Right hindlimb (tissue), 1 donor: Measurements from ENCODE around the gene UPK1A.

Source experiments
- DNase-seq: peaks from one replicate; pipeline ENCODE4 v3.0.0-alpha.2; 2018

UPK1A gene

GRCh38 chr19:35666251-35666913 is at the start of gene UPK1A:
Gene UPK1A, plus strand, starts transcription at chr19:35666517. Its CDS starts 296 bp downstream, at chr19:35666813.
- DNase-seq = no peak

DNA sequence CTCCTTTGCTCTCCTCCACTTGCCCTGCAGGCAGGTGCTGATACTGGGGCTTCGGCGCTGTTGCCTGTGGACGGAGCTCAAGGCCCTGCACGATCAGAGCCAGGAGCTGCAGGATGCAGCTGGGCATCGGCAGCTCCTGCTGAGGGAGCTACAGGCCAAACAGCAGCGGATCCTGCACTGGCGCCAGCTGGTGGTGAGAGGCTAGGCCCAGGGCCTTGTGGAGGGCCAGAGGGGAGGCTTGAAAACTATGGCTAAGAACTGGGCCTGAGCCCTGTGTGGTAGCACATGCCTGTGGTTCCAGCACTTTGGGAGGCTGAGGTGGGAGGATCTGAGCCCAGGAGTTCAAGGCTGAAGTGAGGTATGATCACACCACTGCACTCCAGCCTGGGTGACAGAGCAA is 47.5 kb upstream of the UPK1A start:
- DNase-seq = no peak

GRCh38 chr19:35619290-35619923 is 46.9 kb upstream of the UPK1A start:
- DNase-seq = no peak

DNA sequence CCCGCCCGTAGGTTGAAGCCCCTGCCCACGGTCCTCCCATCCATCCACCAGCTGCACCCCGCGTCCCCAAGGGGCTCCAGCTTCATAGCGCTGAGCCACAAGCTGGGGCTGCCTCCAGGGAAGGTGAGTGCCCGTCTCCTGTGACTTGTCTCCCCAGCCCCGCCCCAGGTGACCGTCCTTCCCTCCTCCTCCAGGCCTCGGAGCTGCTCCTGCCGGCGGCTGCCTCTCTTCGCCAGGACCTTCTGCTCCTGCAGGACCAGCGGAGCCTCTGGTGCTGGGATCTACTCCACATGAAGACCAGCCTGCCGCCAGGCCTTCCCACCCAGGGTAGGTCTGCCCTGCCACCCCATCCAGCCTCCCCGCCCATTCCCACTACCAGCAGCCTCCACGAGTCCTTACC is 46.3 kb upstream of the UPK1A start:
- DNase-seq = no peak

DNA sequence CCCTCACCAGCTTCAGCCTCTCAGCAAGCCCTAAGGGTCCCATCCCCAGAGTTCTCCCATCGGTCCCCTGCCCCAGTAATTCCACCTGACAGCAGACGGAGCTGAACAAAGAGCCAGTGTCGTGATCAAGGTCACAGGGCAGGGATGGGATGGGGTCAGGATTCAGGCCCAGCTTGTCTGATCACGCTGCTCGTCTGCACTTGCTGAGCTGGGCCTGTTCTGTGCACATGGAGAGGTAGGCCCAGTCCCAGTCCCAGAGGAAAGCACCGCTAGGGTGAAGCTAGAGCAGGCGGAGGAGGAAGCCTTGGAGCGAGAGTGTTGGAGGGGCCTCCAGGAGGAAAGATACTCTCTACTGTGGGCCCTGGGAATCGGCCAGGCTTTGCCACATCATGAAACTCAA is 44.6 kb upstream of the UPK1A start:
- DNase-seq = no peak

DNA sequence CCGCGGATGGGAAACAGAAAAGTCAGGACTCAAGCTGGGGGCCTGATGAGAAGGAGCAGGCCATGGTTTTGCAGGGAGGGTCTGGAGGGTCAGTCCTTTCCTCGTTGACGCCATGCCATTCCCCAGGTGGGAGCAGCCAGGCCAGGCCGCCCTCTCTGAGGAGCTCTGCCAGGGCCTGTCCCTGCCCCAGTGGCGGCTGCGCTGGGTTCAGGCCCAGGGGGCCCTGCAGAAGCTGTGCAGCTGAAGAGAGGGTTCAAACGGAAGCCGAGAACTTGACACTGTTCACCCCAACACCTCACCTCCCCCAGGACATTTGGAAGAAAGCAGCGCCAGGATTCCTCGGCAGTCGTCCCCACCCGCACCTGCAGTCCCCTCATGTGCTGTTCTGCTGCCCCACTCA is 43.6 kb upstream of the UPK1A start:
- no peak for DNase-seq

- no peak for DNase-seq
These were observed 42.8 kb upstream of the UPK1A start for GRCh38 chr19:35623327-35624010.

DNA sequence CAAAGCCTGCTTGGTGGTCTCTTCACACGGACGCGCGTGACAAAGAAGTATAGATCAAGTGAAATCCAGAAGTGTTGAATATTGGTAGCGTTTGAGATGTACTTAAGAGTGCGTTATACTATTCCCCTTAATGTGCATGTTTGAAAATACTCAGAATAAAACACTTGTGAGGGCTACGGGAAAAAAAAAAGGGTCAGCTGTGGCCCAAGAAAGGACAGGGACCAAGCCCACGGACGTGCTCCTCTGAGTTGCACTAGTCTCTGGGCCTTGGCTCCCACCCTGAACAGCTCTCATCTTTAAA is 38.1 kb upstream of the UPK1A start:
- DNase-seq = no peak

DNA sequence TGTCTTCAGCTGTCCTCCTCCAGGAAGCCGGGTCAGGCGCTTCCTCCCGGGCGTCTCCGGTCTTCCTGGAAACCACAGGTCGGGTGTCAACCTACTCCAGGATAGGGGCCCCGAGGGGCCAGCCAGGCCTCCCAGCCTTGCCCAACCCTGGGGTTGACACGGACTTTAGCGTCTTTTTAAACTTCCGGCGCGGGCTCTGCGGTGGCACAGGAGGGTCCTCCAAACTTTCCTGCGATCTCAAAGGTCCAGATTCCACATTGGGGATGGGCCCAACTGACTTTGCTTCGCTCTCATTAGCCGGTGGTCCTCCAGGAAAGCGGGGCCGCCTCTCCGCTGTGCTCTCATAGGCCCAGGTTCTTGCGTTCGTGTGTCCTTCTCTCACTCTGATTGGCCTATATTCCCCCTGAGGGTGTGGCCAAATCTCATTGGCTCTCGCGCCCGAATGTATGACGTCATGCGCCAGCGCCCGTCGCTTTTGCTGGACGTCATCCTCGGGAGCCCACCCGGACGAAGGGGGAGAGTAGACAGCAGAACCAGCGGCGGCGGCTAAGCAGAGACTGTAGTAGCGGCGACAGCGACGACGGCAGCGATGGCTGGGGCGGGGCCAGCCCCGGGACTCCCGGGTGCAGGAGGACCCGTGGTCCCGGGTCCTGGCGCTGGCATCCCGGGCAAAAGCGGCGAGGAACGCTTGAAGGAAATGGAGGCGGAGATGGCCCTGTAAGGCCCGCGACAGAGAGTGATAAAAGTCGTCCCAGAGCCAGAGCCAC is 37.6 kb upstream of the UPK1A start, which contains the start of gene RBM42:
Gene RBM42 (plus strand): TSS at position 472 of the 767 bp plus-strand sequence. CDS start 118 bp downstream, at position 590.
- DNase-seq = peak; percentile 98

- DNase-seq = no peak
These were observed 37.0 kb upstream of the UPK1A start for GRCh38 chr19:35629332-35629633.

DNA sequence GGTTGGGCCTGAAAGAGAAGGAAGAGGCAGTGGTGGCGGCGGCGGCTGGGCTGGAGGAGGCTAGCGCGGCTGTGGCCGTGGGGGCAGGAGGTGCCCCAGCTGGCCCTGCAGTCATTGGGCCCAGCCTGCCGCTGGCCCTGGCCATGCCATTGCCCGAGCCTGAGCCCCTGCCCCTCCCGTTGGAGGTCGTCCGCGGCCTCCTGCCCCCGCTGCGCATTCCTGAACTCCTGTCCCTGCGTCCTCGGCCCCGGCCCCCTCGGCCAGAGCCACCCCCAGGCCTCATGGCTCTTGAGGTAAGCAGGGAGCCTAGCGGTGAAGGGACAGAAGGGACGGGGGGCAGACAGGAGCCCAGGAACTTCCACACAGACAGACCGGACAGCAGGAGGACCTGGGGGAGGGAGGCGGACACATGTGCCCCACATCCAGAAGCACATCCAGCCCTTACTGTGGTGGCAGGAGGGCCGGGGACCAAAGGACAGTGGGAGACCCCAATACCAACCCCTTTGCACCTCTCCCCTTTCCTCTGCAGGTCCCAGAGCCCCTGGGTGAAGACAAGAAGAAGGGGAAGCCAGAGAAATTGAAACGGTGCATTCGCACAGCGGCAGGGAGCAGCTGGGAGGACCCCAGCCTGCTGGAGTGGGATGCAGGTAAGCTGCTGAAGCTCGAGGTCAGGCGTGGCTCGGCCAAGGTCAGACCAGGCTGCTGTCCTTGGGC is 32.4 kb upstream of the UPK1A start:
- no peak for DNase-seq

GRCh38 chr19:35636651-35637050 is 29.7 kb upstream of the UPK1A start:
- DNase-seq = no peak

- no peak for DNase-seq
These were observed 29.2 kb upstream of the UPK1A start for GRCh38 chr19:35637165-35637564.

DNA sequence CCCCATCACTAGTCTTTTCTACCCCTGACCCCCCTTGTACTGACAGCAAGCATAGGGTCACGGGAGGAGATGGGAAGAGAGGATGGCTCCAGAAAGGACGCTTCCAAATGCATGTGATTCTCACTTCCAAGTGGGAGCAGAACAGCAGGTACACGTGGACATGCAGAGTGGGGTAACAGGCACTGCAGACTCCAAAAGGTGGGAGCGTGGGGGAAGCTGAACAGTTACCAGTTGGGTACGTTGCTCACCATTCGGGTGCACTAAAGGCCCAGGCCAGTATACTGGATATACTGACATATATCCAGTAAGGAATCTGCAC is 27.0 kb upstream of the UPK1A start:
- no peak for DNase-seq

DNA sequence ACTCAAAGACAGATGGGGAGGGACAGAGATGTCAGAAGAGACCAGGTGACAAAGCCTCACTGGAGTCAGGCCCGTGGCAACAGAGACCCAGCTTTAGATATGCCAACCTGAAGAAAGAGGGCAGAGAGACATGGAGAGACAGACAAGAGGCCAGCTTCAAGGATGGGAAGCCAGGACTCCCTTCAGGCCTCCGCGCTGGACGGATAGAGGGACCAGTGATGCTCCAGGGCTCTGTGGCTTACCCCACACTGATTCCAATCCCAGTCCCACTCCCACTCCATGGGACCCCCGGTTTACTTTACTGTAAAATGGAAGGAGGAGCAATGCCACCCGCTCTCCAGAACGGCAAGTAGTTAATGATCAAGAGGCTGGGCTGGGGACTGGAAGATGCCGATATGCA is 26.5 kb upstream of the UPK1A start:
- DNase-seq = no peak

GRCh38 chr19:35641515-35642151 is 24.7 kb upstream of the UPK1A start, which contains the start of gene ETV2:
Gene ETV2, plus strand, starts transcription at chr19:35641745. Its CDS starts 716 bp downstream, at chr19:35642461.
- peak; percentile 59 for DNase-seq

DNA sequence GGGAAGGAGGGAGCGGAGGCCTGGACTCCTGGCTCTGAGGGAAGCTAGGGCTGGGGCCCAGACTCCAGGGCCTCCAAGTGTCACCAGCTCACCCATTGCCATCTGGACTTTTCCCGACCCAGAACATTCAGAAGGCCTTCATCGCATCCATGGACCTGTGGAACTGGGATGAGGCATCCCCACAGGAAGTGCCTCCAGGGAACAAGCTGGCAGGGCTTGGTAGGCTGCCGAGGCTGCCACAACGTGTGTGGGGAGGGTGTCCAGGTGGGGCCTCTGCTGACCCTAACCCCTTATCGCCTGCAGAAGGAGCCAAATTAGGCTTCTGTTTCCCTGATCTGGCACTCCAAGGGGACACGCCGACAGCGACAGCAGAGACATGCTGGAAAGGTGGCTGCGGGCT is 24.0 kb upstream of the UPK1A start:
- no peak for DNase-seq

DNA sequence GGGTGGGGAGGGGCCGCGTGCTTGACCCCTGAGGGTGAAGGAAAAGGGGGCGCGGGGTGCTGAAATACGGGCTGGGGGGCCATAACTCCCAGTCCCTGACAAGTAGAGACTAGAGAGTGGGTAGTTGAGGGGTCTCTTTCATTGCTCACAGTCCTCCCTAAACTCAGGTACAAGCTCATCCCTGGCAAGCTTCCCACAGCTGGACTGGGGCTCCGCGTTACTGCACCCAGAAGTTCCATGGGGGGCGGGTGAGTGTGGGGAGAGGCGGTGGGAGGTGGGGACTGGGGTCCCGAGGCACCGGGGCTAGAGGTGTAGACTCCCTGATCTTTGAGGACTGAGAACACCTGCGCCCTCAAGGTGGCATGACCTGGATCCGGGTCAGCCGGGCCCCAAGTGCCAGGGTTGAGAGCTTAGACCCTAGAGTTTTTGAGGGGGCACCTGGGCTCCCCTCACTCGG is 23.5 kb upstream of the UPK1A start:
- DNase-seq = no peak

- DNase-seq = peak; percentile 90
These were observed 22.8 kb upstream of the UPK1A start for GRCh38 chr19:35643255-35644205.

DNA sequence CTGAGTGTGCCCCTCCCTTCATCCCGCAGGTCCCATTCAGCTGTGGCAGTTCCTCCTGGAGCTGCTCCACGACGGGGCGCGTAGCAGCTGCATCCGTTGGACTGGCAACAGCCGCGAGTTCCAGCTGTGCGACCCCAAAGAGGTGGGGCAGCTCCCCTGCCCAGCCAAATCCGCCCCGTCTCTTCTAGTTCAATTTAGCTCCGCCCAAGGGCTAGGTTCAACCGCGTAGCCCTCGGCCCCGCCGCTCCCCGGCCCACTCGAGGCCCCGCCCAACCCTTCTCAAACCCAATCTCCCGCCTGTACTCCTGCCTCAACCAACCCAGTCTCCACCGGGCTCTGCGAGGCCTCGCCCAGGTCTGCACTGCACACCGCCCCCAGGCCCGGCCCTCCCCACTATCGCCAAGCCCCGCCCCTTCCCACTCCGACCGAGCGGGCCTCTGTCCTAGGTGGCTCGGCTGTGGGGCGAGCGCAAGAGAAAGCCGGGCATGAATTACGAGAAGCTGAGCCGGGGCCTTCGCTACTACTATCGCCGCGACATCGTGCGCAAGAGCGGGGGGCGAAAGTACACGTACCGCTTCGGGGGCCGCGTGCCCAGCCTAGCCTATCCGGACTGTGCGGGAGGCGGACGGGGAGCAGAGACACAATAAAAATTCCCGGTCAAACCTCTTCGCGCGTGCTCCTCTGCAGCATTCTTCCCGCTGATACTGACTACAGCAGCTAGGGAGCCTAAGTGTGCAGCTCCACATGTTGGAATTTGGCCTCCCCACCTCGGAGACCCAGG is 21.9 kb upstream of the UPK1A start:
- peak; percentile 98 for DNase-seq
